Measurements from ENCODE around the gene CCDC85C. TPM values are rescaled to one million over a fixed set of nuclear protein-coding genes. Genes with fewer than 3 reads are reported as not detected.
A peak's percentile ranks its signal among the peaks of the same experiment; 100 is the strongest.

Gene CCDC85C
- total RNA-seq, 1 donor from 2014 or later: 82.2 TPM

DNA sequence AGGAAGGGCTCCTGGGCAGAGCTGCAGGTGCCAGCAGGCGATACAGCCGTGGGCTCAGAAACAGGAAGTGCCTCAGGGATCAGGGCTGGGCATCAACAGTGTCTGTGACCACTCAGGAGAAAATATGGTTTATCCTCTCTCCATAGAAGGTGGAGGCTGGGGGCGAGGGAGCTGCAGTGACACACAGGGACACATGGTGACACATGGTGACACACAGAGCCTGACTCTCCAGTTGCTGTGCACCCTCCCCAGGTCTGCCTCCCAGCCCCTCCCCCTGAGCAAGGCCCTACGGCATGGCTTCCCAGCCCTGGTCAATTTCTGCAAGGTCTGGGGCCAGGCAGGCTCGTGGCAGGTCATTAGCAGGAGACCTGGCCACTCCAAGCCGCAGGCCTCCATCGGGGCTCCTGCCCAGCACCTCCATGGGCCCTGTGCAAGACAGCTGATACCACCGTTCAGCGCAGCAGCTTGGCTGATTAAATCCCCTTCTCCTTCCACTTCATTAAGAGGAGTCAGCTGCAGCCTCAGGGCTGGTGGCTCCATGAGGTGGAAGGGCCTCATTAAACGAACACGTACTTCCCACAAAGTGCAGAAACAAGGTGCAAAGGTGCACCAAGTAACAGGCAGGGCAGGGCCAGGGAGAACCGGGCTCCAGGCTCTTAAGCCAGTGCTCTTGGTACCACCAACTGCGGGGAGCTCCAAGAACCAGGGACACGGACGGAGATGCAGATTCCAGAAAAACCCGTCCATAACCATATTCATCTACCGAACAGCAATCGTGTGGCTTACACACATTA, 62.1 kb downstream of the CCDC85C start:
- TF ChIP-seq, protein P1, sequence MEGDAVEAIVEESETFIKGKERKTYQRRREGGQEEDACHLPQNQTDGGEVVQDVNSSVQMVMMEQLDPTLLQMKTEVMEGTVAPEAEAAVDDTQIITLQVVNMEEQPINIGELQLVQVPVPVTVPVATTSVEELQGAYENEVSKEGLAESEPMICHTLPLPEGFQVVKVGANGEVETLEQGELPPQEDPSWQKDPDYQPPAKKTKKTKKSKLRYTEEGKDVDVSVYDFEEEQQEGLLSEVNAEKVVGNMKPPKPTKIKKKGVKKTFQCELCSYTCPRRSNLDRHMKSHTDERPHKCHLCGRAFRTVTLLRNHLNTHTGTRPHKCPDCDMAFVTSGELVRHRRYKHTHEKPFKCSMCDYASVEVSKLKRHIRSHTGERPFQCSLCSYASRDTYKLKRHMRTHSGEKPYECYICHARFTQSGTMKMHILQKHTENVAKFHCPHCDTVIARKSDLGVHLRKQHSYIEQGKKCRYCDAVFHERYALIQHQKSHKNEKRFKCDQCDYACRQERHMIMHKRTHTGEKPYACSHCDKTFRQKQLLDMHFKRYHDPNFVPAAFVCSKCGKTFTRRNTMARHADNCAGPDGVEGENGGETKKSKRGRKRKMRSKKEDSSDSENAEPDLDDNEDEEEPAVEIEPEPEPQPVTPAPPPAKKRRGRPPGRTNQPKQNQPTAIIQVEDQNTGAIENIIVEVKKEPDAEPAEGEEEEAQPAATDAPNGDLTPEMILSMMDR (IDR thresholded peaks at IDR 0.05; ENCODE audit: unreplicated experiment): no peak
- no peaks in the 10 kb centered on the region for H3K36me3 Mint-ChIP-seq
- no peaks in the 10 kb centered on the region for H3K27me3 Mint-ChIP-seq (ENCODE audit: low read depth)
- H3K9me3 Mint-ChIP-seq: no peaks in the 10 kb centered on the region
- peaks cover 68% of the 10 kb centered on the region for H3K4me1 Mint-ChIP-seq
- no peak overlapping the region for H3K4me3 Mint-ChIP-seq
- peak overlapping the region; percentile 60 for H3K27ac Mint-ChIP-seq
- no peak for DNase-seq (ENCODE audit: low spot score in 2 of 2, unreplicated experiment in 2 of 2)

DNA sequence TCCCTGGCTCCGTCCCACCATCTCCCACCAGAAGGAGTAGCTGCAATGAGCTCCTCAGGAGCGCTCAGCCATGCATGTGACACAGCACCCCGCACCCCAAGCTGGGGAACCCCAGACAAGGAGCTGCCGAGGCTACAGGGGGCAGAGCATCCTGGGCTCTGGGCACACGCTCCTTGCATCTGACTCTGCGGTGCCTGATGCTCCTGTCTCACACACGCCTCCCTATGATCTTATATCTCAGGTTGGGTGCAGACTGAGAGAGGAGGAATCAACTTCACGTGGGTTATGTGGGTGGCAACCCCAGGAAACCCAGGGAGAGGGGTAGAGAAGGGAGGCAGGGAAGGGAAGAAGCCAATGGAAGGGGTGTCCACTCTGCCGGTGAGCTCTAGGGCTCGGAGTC, 62.8 kb downstream of the CCDC85C start:
- Mint-ChIP-seq H3K36me3 (no peaks in the 10 kb centered on the region), H3K9me3 (no peaks in the 10 kb centered on the region), H3K27ac (no peak overlapping the region), H3K4me1 (peaks cover 69% of the 10 kb centered on the region), H3K4me3 (no peak overlapping the region), H3K27me3 (ENCODE audit: low read depth) (no peaks in the 10 kb centered on the region)
- TF ChIP-seq, protein P1 (IDR thresholded peaks at IDR 0.05; ENCODE audit: unreplicated experiment): no peak
- no peak for DNase-seq (ENCODE audit: low spot score in 2 of 2, unreplicated experiment in 2 of 2)

DNA sequence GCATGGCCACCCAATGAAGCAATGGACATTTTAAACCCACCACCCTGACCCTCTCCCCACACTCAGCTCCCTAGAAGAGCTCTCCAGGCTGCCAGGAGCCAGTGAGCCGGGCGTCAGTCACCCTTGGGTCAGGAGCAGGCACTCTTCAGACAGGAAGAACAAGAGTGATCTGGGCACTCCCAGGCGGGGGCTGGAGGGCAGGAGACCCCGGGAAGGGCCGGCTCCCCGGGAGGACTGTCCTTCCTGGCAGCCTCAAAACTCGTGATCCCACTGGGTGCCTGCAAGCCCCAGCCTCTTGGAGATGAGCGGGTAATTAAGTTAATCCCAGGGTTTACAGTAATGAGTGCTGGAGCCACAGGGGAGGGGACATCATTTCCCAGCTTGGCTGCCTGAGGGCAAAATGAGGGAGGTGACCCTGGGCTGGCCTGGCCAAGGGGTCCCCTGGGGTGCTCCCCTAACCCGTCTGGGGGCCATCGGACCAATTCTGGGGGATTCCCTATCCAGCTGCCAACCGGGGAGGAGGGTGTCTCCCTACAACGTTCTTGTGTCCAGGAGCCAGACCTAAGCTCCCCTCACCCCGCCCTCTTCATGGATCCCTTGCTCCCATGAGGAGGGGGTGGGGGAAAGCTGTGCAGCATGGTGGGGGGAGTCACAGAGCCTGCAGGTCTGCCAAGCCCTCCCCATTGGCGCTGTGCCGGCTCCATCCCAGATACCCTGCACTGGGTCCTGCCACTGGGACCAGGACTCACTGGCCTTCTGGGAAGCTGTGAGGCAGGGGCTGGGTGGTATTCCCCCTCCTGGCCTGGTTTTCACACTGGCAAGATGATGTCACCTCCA, 63.6 kb downstream of the CCDC85C start:
- peaks cover 61% of the 10 kb centered on the region for H3K4me1 Mint-ChIP-seq
- TF ChIP-seq, protein P1 (IDR thresholded peaks at IDR 0.05; ENCODE audit: unreplicated experiment): no peak

DNA sequence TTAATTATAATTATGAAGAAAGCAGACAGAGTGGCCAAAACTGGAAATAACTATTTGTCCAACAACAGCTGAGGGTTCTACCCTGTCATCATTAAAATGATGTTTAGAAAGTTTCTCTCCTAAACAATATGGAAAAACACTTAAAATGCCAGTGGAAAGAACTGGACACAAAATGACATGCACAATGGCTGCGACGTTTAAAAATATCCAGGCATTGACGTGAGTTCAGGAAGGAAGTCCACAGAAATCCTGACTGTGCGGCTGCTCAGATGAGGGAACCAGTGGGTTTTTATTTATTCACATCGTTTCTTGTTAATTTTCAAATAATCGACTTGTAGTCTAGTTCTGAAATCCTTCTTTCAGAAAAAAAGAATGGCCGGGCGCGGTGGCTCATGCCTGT, 64.5 kb downstream of the CCDC85C start:
- Mint-ChIP-seq H3K4me3 (no peak overlapping the region), H3K27ac (no peak overlapping the region), H3K4me1 (peaks cover 52% of the 10 kb centered on the region), H3K36me3 (no peaks in the 10 kb centered on the region), H3K9me3 (no peaks in the 10 kb centered on the region), H3K27me3 (ENCODE audit: low read depth) (no peaks in the 10 kb centered on the region)
- DNase-seq (ENCODE audit: low spot score in 2 of 2, unreplicated experiment in 2 of 2): no peak
- TF ChIP-seq, protein P1 (IDR thresholded peaks at IDR 0.05; ENCODE audit: unreplicated experiment): no peak

More for the DNA sequence above, 63.6 kb downstream of the CCDC85C start:
- Mint-ChIP-seq H3K27me3 (ENCODE audit: low read depth) (no peaks in the 10 kb centered on the region), H3K36me3 (no peaks in the 10 kb centered on the region), H3K4me3 (no peak overlapping the region), H3K9me3 (no peaks in the 10 kb centered on the region), H3K27ac (peak overlapping the region; percentile 34)
- DNase-seq (ENCODE audit: low spot score in 2 of 2, unreplicated experiment in 2 of 2): no peak

DNA sequence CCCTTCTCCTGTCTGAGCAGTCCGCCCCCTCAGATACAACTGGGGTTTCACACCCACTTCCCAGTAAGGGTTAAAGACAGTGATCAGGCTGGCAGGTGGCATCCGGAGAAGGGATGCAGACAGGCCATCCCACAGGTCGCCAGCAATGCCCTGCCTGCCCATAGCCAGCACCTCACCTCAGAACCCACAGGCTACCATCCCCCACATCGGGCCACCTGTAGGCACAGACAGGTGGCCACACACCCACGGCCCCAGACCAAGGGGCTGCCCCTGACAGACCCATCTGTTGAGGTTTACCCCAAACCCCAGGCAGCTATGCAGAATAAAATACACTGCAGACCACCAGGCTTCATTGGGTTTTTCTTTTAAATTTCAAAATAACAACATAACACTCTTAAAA, 65.3 kb downstream of the CCDC85C start:
- TF ChIP-seq, protein P1 (IDR thresholded peaks at IDR 0.05; ENCODE audit: unreplicated experiment): no peak
- Mint-ChIP-seq H3K27me3 (ENCODE audit: low read depth) (no peaks in the 10 kb centered on the region), H3K36me3 (no peaks in the 10 kb centered on the region), H3K4me3 (no peak overlapping the region), H3K9me3 (no peaks in the 10 kb centered on the region), H3K4me1 (peaks cover 48% of the 10 kb centered on the region), H3K27ac (peak overlapping the region; percentile 86)
- DNase-seq (ENCODE audit: low spot score in 2 of 2, unreplicated experiment in 2 of 2): no peak

All from mesothelial cell of epicardium (in vitro differentiated cells).